Central memory CD8-positive, alpha-beta T cell (primary cell): Measurements from ENCODE around the gene RPS21.

Source experiments
- ATAC-seq: fragments of 150-1000 bp; cut with Tn5 transposase; replicated peaks from 2 replicates; pipeline ENCODE4 v1.10.0; 2022; ENCODE audit warnings: mild to moderate bottlenecking, moderate FRiP score, moderate number of reproducible peaks; ENCODE audit not compliant: poor library complexity, severe bottlenecking; ENCODE audit errors: extremely low read depth
- DNase-seq, 2 donors: peaks; one replicate each; pipeline ENCODE4 v3.0.0; 2021; ENCODE audit warnings: low spot score in 2 of 2
- H3K27ac Mint-ChIP-seq: one replicate; pipeline ENCODE4 v1.8.0; 2022; ENCODE audit warnings: low read depth, mild to moderate bottlenecking, moderate library complexity, mixed read lengths
- H3K27me3 Mint-ChIP-seq: one replicate; pipeline ENCODE4 v1.8.0; 2022; ENCODE audit warnings: mixed read lengths
- H3K36me3 Mint-ChIP-seq: one replicate; pipeline ENCODE4 v1.8.0; 2022; ENCODE audit warnings: mild to moderate bottlenecking, moderate library complexity, mixed read lengths; ENCODE audit not compliant: insufficient read depth
- H3K4me1 Mint-ChIP-seq: one replicate; pipeline ENCODE4 v1.8.0; 2022; ENCODE audit warnings: mixed read lengths
- H3K4me3 Mint-ChIP-seq: one replicate; pipeline ENCODE4 v1.8.0; 2022; ENCODE audit warnings: mild to moderate bottlenecking, moderate library complexity, mixed read lengths
- H3K9me3 Mint-ChIP-seq: one replicate; pipeline ENCODE4 v1.8.0; 2022; ENCODE audit warnings: mixed read lengths

RPS21 gene

DNA sequence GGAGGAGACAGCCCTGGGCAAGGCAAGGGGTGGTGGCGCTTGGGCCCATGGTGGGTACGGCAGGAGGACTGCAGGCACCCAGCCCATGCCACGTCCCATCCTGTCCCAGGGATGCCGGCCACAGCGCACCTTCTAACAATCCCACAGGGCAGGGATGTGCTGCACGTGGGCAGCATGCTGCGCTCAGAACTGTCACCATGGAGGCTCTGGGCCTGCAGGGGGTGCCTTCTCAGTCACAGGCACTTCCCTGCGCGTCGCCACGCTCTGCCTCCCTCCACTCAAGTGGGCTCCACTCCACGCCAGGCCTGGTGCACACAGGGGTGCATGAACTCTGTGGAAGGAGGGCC, 17.8 kb downstream of the RPS21 start:
- peaks cover 23% of the 10 kb centered on the region for H3K4me1 Mint-ChIP-seq

GRCh38 chr20:62405108-62405980, 18.4 kb downstream of the RPS21 start:
- no peak for ATAC-seq
- Mint-ChIP-seq H3K4me3 (peak overlapping the region; percentile 72), H3K4me1 (peaks cover 29% of the 10 kb centered on the region), H3K27ac (peak overlapping the region; percentile 8), H3K27me3 (no peaks in the 10 kb centered on the region), H3K9me3 (no peaks in the 10 kb centered on the region), H3K36me3 (peaks cover 15% of the 10 kb centered on the region)
- no peak for DNase-seq

More for the DNA sequence above, 17.8 kb downstream of the RPS21 start:
- Mint-ChIP-seq H3K9me3 (no peaks in the 10 kb centered on the region), H3K27me3 (no peaks in the 10 kb centered on the region), H3K4me3 (peak overlapping the region; percentile 31), H3K27ac (no peak overlapping the region), H3K36me3 (peaks cover 14% of the 10 kb centered on the region)
- no peak for ATAC-seq
- DNase-seq: no peak

DNA sequence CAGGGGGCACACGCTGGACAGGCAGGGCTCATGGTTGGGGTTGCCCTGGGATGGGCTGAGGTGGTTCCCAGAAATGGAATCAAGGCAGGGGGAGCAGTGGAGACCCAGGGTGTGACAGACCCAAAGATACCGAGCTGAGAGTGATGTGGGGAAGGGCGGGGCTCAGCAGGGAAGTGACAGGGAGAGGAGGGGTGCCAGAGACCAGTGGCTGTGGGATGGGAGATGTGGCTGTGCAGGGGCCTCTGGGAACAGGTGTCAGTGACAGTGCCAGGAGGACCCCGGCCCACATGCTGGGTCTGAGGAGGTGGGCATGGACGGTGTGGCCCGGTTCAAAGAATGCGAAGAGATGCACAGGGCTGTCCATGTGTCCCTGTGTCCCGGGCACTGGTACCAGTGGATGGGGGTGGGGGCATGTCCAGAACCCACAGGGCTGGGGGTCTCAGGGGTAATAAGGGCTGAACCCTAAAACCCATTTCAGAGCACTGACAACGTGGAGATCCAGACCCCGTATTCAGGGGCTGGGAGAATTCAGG, 19.1 kb downstream of the RPS21 start:
- ATAC-seq: no peak
- Mint-ChIP-seq H3K27me3 (no peaks in the 10 kb centered on the region), H3K9me3 (no peaks in the 10 kb centered on the region), H3K4me1 (peaks cover 29% of the 10 kb centered on the region), H3K27ac (no peak overlapping the region), H3K4me3 (peak overlapping the region; percentile 72), H3K36me3 (peaks cover 15% of the 10 kb centered on the region)
- DNase-seq: no peak

- H3K9me3 Mint-ChIP-seq: no peaks in the 10 kb centered on the region
- H3K27ac Mint-ChIP-seq: no peak overlapping the region
- no peaks in the 10 kb centered on the region for H3K27me3 Mint-ChIP-seq
- DNase-seq: no peak
- H3K36me3 Mint-ChIP-seq: peaks cover 13% of the 10 kb centered on the region
- H3K4me1 Mint-ChIP-seq: peaks cover 29% of the 10 kb centered on the region
- H3K4me3 Mint-ChIP-seq: peak overlapping the region; percentile 77
- no peak for ATAC-seq
These were observed 19.8 kb downstream of the RPS21 start for GRCh38 chr20:62406635-62407176.

GRCh38 chr20:62407221-62407992, 20.5 kb downstream of the RPS21 start, which contains the start of gene CABLES2:
CABLES2 (minus strand) TSS chr20:62407285; CDS start chr20:62407276, 9 bp downstream.
- DNase-seq (peak; percentile 79 to 87), ATAC-seq (peak; percentile 96)
- Mint-ChIP-seq H3K27me3 (no peaks in the 10 kb centered on the region), H3K4me3 (peak within 1 kb of the TSS; percentile 77), H3K9me3 (no peaks in the 10 kb centered on the region), H3K4me1 (peaks cover 29% of the 10 kb centered on the region), H3K27ac (peak within 1 kb of the TSS; percentile 16), H3K36me3 (peaks cover 13% of the 10 kb centered on the region)

DNA sequence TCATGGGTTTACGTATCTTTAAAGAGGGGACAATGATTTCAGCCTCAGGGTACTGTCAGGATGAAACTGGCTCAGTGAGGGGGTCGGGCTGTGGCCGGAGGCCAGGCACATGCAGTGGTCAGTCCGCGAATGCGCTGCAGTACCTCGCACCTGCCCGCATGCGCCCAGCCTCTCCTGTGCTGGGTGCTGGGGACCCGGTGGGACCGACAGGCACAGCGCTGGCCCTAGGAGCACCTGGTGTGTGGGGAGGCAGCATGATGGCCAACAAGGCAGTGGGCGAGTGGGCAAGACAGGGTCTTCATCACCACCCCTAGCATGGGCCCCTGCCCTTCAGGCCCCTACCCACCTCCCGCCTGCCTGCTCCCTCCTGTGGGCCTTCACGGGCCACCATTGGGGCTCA, 21.2 kb downstream of the RPS21 start:
- Mint-ChIP-seq H3K27ac (no peak overlapping the region), H3K36me3 (peaks cover 13% of the 10 kb centered on the region), H3K4me3 (peak overlapping the region; percentile 77), H3K9me3 (no peaks in the 10 kb centered on the region), H3K27me3 (no peaks in the 10 kb centered on the region), H3K4me1 (peaks cover 29% of the 10 kb centered on the region)
- no peak for DNase-seq
- ATAC-seq: no peak

DNA sequence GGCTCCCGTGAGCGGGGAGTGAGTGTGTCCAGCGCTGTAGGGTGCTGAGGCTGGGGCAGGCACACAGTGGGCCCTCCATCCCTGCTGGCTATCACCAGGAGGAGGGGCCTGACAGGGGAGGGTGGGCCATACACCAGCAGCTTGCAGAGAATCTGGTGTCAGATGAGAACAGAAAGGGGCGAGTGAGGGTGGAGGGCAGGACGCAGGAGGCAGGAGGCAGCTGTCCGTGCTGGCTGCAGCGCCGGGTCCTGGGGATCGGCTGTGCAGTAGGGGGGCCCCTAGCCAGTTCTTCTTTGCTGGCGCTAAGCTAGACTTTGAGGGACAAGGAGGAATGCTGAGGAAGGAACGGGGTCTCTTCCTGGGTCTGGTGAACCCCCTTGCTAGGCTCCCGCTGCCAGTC, 21.7 kb downstream of the RPS21 start:
- H3K27ac Mint-ChIP-seq: no peak overlapping the region
- H3K9me3 Mint-ChIP-seq: no peaks in the 10 kb centered on the region
- DNase-seq: no peak
- peaks cover 13% of the 10 kb centered on the region for H3K36me3 Mint-ChIP-seq
- ATAC-seq: no peak
- H3K4me1 Mint-ChIP-seq: peaks cover 29% of the 10 kb centered on the region
- H3K4me3 Mint-ChIP-seq: peak overlapping the region; percentile 34
- H3K27me3 Mint-ChIP-seq: no peaks in the 10 kb centered on the region

- peak overlapping the region; percentile 34 for H3K4me3 Mint-ChIP-seq
- H3K27me3 Mint-ChIP-seq: no peaks in the 10 kb centered on the region
- no peaks in the 10 kb centered on the region for H3K9me3 Mint-ChIP-seq
- H3K36me3 Mint-ChIP-seq: peaks cover 12% of the 10 kb centered on the region
- H3K4me1 Mint-ChIP-seq: peaks cover 26% of the 10 kb centered on the region
- H3K27ac Mint-ChIP-seq: peak overlapping the region; percentile 22
- no peak for ATAC-seq
- DNase-seq: no peak
These were observed 22.4 kb downstream of the RPS21 start for GRCh38 chr20:62409086-62409853.

DNA sequence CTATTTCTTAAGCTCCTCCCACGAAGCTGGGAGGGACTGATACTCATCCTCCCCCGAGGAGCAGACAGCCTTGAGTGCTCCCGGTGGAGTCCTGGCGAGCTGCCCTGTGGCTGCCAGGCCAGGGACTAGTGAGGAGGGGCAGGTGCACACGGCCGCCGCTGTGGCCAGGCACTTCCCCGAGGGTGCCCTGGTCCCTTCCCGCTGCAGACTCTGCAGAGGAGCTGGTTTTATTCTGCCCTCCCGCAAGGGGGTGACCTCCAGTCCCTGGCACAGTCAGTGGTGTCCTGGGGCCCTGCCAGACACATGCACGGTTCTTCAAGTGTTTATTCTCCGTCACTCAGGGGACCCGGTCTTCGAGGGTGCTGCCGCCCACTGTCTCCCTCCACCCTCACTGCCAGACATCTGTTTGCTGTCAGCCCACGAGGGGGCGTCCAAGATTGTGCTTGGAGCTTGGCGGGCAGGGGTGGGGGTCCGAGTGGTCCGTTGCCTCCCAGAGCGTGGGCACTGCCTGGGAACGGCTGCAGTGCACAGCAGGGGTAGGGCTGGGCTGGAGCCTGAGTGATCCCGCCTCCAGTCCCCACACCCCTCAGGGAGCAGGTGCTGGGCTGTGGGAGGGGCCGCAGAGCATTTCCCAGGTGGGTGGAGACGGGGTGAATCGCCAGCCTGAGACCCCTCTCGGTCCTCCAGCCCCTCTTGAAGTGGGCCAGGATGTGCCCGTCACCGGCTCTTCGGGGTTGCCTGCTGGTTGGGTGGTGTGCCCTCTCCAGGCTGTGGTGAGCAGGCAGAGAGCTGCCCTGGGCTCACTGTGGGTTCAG, 23.2 kb downstream of the RPS21 start:
- peaks cover 22% of the 10 kb centered on the region for H3K4me1 Mint-ChIP-seq
- H3K36me3 Mint-ChIP-seq: peaks cover 12% of the 10 kb centered on the region
- peak overlapping the region; percentile 22 for H3K27ac Mint-ChIP-seq
- H3K4me3 Mint-ChIP-seq: no peak overlapping the region
- ATAC-seq (no peak), DNase-seq (no peak)
- H3K9me3 Mint-ChIP-seq: no peaks in the 10 kb centered on the region
- H3K27me3 Mint-ChIP-seq: no peaks in the 10 kb centered on the region

GRCh38 chr20:62410746-62411478, 24.0 kb downstream of the RPS21 start:
- no peak for DNase-seq
- Mint-ChIP-seq H3K36me3 (peaks cover 11% of the 10 kb centered on the region), H3K9me3 (no peaks in the 10 kb centered on the region), H3K4me1 (peaks cover 14% of the 10 kb centered on the region), H3K27me3 (no peaks in the 10 kb centered on the region), H3K4me3 (no peak overlapping the region), H3K27ac (no peak overlapping the region)
- ATAC-seq: no peak
